Esophagus muscularis mucosa (tissue), 4 donors: ENCODE measurements around the gene GDPD2. TPM values are rescaled to one million over a fixed set of nuclear protein-coding genes. Genes with fewer than 3 reads are reported as not detected.

Experiments used
- DNase-seq: peaks from one replicate; pipeline ENCODE4 v3.0.0-alpha.2; 2017; ENCODE audit errors: extremely low spot score
- H3K27ac ChIP-seq, 4 donors: fragments of 200-600 bp; sonication (generic); replicated peaks in 1 of 4; 1 replicate in 3 of 4; 2 replicates in 1 of 4; pipeline ENCODE4 v1.5.1; 2016 to 2019; ENCODE audit warnings: mild to moderate bottlenecking in 1 of 4
- H3K27me3 ChIP-seq, 4 donors: fragments of 200-600 bp; sonication (generic); one replicate each; pipeline versions ENCODE4 v1.5.1 to v1.6.0; 2016 to 2019
- H3K36me3 ChIP-seq, 4 donors: fragments of 200-600 bp; sonication (generic); one replicate each; pipeline ENCODE4 v1.5.1; 2016 to 2019
- H3K4me1 ChIP-seq, 4 donors: fragments of 200-600 bp; sonication (generic); one replicate each; pipeline ENCODE4 v1.5.1; 2016 to 2019
- H3K4me3 ChIP-seq, 4 donors: fragments of 200-600 bp; sonication (generic); 1 replicate in 2 of 4; 2 replicates in 2 of 4; pipeline ENCODE4 v1.5.1; 2016 to 2019; ENCODE audit warnings: mild to moderate bottlenecking in 4 of 4, moderate library complexity in 1 of 4
- H3K9me3 ChIP-seq, 4 donors: fragments of 200-600 bp; sonication (generic); 1 replicate in 3 of 4; 2 replicates in 1 of 4; pipeline ENCODE4 v1.5.1; 2016 to 2019
- CTCF ChIP-seq, 3 experiments: fragments of 200-600 bp in 2 of 3; fragments of 450-650 bp in 1 of 3; sonication (generic) in 2 of 3; IDR thresholded peaks; one replicate each; pipeline ENCODE4 v1.5.1; 2017 to 2019; ENCODE audit warnings: antibody characterized with exemption in 3 of 3, mild to moderate bottlenecking in 2 of 3, moderate library complexity in 1 of 3
- EP300 ChIP-seq: sonication (generic); formaldehyde crosslinking; IDR thresholded peaks from one replicate; pipeline ENCODE4 v1.6.1; 2017; ENCODE audit warnings: antibody characterized with exemption
- POLR2A ChIP-seq: fragments of 450-650 bp; IDR thresholded peaks from one replicate; pipeline ENCODE4 v1.6.1; 2017; ENCODE audit warnings: antibody characterized with exemption, moderate library complexity, mild to moderate bottlenecking, low read depth
- POLR2AphosphoS5 ChIP-seq, 2 donors: sonication (generic); formaldehyde crosslinking; IDR thresholded peaks; one replicate each; pipeline ENCODE4 v1.6.1; 2017; ENCODE audit warnings: antibody characterized with exemption in 2 of 2
- WGBS: methylation state at CpG from one replicate; pipeline ENCODE4 v1.1.5; 2018; 5-methylcytosine and 5-hydroxymethylcytosine counted together
- intact Hi-C: fragments of 100-400 bp; cut with DNase I; formaldehyde crosslinking; loops from one replicate; pipeline ENCODE4 v1.15.1; 2023
- total RNA-seq, 4 donors: library from RNA; depleted of rRNA; stranded (reverse); fragments of >200 nt; gene quantifications; one replicate each; pipeline versions ENCODE4 v1.1.0 to v1.2.1, GENCODE V29; 2016

GDPD2 gene
- total RNA-seq, 4 donors from 2014 or later: not detected

- Histone ChIP-seq H3K4me1 (peaks cover 0 to 8% (median under 1%) of the 10 kb centered on the region in 4 donors), H3K9me3 (no peaks in the 10 kb centered on the region), H3K27ac (no peak overlapping the region), H3K36me3 (no peaks in the 10 kb centered on the region), H3K4me3 (no peak overlapping the region), H3K27me3 (no peaks in the 10 kb centered on the region)
- TF ChIP-seq POLR2AphosphoS5 (IDR thresholded peaks at IDR 0.05): no peak
- no peak for TF ChIP-seq CTCF (IDR thresholded peaks at IDR 0.05)
- no peak for TF ChIP-seq POLR2A
- TF ChIP-seq EP300: no peak
- WGBS: 76% methylated on average over 3 of the region's 3 CpGs
- intact Hi-C loops: no loop called here
- no peak for DNase-seq
Measured at GRCh38 chrX:70470850-70471289, 47.8 kb downstream of the GDPD2 start.

GRCh38 chrX:70476166-70476933 lies 53.2 kb downstream of the GDPD2 start:
- H3K27me3 ChIP-seq: peaks cover 0 to 4% (median 0%) of the 10 kb centered on the region in 4 donors
- TF ChIP-seq POLR2AphosphoS5 (IDR thresholded peaks at IDR 0.05) (no peak), EP300 (no peak), POLR2A (no peak), CTCF (IDR thresholded peaks at IDR 0.05) (no peak)
- H3K4me1 ChIP-seq: peaks cover 22 to 56% (median 46%) of the 10 kb centered on the region in 4 donors
- no peaks in the 10 kb centered on the region for H3K9me3 ChIP-seq
- no peaks in the 10 kb centered on the region for H3K36me3 ChIP-seq
- H3K27ac ChIP-seq: peak overlapping the region; percentile 67 to 81 (median 74)
- intact Hi-C loops: no loop called here
- H3K4me3 ChIP-seq: no peak overlapping the region
- DNase-seq: no peak
- 60% methylated on average over 5 of the region's 5 CpGs for WGBS

- TF ChIP-seq POLR2A: no peak
- peak in 1 of 2 donors; percentile 22 for TF ChIP-seq POLR2AphosphoS5 (IDR thresholded peaks at IDR 0.05)
- Histone ChIP-seq H3K9me3 (no peaks in the 10 kb centered on the region), H3K36me3 (no peaks in the 10 kb centered on the region), H3K4me1 (peaks cover 22 to 62% (median 53%) of the 10 kb centered on the region in 4 donors), H3K4me3 (peak overlapping the region in 2 of 4 donors; percentile 3 to 26), H3K27ac (peak overlapping the region; percentile 67 to 81 (median 74)), H3K27me3 (peaks cover 0 to 4% (median 0%) of the 10 kb centered on the region in 4 donors)
- DNase-seq: no peak
- 38% methylated on average over 12 of the region's 13 CpGs for WGBS
- intact Hi-C loops: no loop called here
Measured at GRCh38 chrX:70476934-70477733, 54.0 kb downstream of the GDPD2 start.

DNA sequence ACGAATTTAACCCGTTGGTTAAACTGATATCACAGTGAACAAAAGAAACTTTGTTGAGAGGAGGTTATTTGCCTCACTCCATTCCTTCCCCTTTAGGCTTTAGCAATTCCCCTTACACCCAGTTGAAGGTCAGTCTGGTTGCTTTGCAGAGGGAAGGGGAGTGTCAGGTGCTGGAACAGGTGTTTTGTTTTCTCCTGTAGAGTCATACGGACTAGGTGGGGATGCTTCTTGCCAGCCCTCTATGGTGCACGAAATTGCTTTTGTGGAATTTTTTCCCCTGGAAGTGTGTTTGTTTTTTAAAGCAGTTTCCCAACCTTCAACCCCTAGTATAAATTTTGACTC lies 54.6 kb downstream of the GDPD2 start:
- Histone ChIP-seq H3K4me1 (peaks cover 22 to 62% (median 53%) of the 10 kb centered on the region in 4 donors), H3K27ac (peak overlapping the region; percentile 74 to 81 (median 76)), H3K36me3 (no peaks in the 10 kb centered on the region), H3K27me3 (peaks cover 0 to 4% (median 0%) of the 10 kb centered on the region in 4 donors), H3K9me3 (no peaks in the 10 kb centered on the region), H3K4me3 (peak overlapping the region in 1 of 4 donors; percentile 3)
- DNase-seq: no peak
- TF ChIP-seq POLR2AphosphoS5 (IDR thresholded peaks at IDR 0.05): no peak
- no peak for TF ChIP-seq POLR2A
- no peak for TF ChIP-seq CTCF (IDR thresholded peaks at IDR 0.05)
- TF ChIP-seq EP300: no peak
- intact Hi-C loops: no loop called here
- WGBS: 21% methylated on average over 4 of the region's 4 CpGs
